Measurements from ENCODE around the gene LTBP1.
"Not testable (repeated sequence)": the region's sequence is repeated elsewhere in the genome, so short reads cannot be mapped to it uniquely, and the experiment has no call there.

The LTBP1 gene

GRCh38 chr2:32973772-32974171, 27.0 kb downstream of the LTBP1 start:
- H3K27ac ChIP-seq (ENCODE audit: low read depth, low read length); H3K9me3 ChIP-seq (ENCODE audit: insufficient read depth, low read depth, low read length); H3K4me1 ChIP-seq (ENCODE audit: control insufficient read depth in 1 of 2, insufficient read depth in 2 of 2, low read length in 2 of 2); H3K4me3 ChIP-seq (ENCODE audit: low read depth, low read length); H2AK5ac ChIP-seq (ENCODE audit: low read length); H3K4ac ChIP-seq (ENCODE audit: low read depth, low read length); H3K14ac ChIP-seq (ENCODE audit: low read length); H3K79me1 ChIP-seq (ENCODE audit: low read length); H3K23ac ChIP-seq (ENCODE audit: low read length); H2AFZ ChIP-seq (ENCODE audit: insufficient read depth, low read length, poor library complexity); DNase-seq; H2BK12ac ChIP-seq (ENCODE audit: low read length); H2BK120ac ChIP-seq (ENCODE audit: insufficient read depth, low read length, poor library complexity); H4K8ac ChIP-seq (ENCODE audit: low read depth, low read length); H3K9ac ChIP-seq (ENCODE audit: low read length); H3K4me2 ChIP-seq (ENCODE audit: low read length); H3K18ac ChIP-seq (ENCODE audit: low read length); H2BK5ac ChIP-seq (ENCODE audit: low read depth, low read length, poor library complexity); H4K91ac ChIP-seq (ENCODE audit: low read depth, low read length); H3K79me2 ChIP-seq (ENCODE audit: control insufficient read depth, insufficient read depth, low read length, poor library complexity); H3K36me3 ChIP-seq (ENCODE audit: control insufficient read depth in 1 of 2, insufficient read depth in 2 of 2, low read length in 2 of 2); H4K12ac ChIP-seq (ENCODE audit: low read depth, low read length); H3K27me3 ChIP-seq (ENCODE audit: insufficient read depth, low read length): not testable (repeated sequence)
- WGBS (ENCODE audit: extremely low coverage, insufficient coverage, insufficient read length), result no CpG with 5 or more reads among the region's 1 CpG

GRCh38 chr2:32976409-32977063, 29.8 kb downstream of the LTBP1 start:
- H3K27ac ChIP-seq (ENCODE audit: low read depth, low read length), result no peak overlapping the region
- H3K18ac ChIP-seq (ENCODE audit: low read length), result no peak overlapping the region
- no peaks in the 10 kb centered on the region for H3K36me3 ChIP-seq (ENCODE audit: control insufficient read depth in 1 of 2, insufficient read depth in 2 of 2, low read length in 2 of 2)
- no peak overlapping the region for H3K4ac ChIP-seq (ENCODE audit: low read depth, low read length)
- no peaks in the 10 kb centered on the region for H3K27me3 ChIP-seq (ENCODE audit: insufficient read depth, low read length)
- H3K4me1 ChIP-seq (ENCODE audit: control insufficient read depth in 1 of 2, insufficient read depth in 2 of 2, low read length in 2 of 2), result peaks cover 0 to 2% of the 10 kb centered on the region in 2 experiments
- no peak overlapping the region for H3K4me2 ChIP-seq (ENCODE audit: low read length)
- no peak overlapping the region for H3K4me3 ChIP-seq (ENCODE audit: low read depth, low read length)
- no peaks in the 10 kb centered on the region for H3K79me2 ChIP-seq (ENCODE audit: control insufficient read depth, insufficient read depth, low read length, poor library complexity)
- no peak overlapping the region for H2AFZ ChIP-seq (ENCODE audit: insufficient read depth, low read length, poor library complexity)
- H3K9me3 ChIP-seq (ENCODE audit: insufficient read depth, low read depth, low read length), result no peaks in the 10 kb centered on the region
- DNase-seq, result no peak
- H2BK120ac ChIP-seq (ENCODE audit: insufficient read depth, low read length, poor library complexity), result no peak overlapping the region
- no peak overlapping the region for H3K14ac ChIP-seq (ENCODE audit: low read length)
- no peak overlapping the region for H4K8ac ChIP-seq (ENCODE audit: low read depth, low read length)
- no peak overlapping the region for H3K9ac ChIP-seq (ENCODE audit: low read length)
- H4K12ac ChIP-seq (ENCODE audit: low read depth, low read length), result no peak overlapping the region
- no peak overlapping the region for H2BK5ac ChIP-seq (ENCODE audit: low read depth, low read length, poor library complexity)
- no peaks in the 10 kb centered on the region for H3K79me1 ChIP-seq (ENCODE audit: low read length)
- H2AK5ac ChIP-seq (ENCODE audit: low read length), result no peak overlapping the region
- no peak overlapping the region for H2BK12ac ChIP-seq (ENCODE audit: low read length)
- H4K91ac ChIP-seq (ENCODE audit: low read depth, low read length), result no peak overlapping the region
- WGBS (ENCODE audit: extremely low coverage, insufficient coverage, insufficient read length), result no CpG with 5 or more reads among the region's 6 CpGs
- H3K23ac ChIP-seq (ENCODE audit: low read length), result no peak overlapping the region

GRCh38 chr2:32977228-32977758, 30.5 kb downstream of the LTBP1 start:
- H3K79me2 ChIP-seq (ENCODE audit: control insufficient read depth, insufficient read depth, low read length, poor library complexity), result no peaks in the 10 kb centered on the region
- no peak for DNase-seq
- H3K4me2 ChIP-seq (ENCODE audit: low read length), result no peak overlapping the region
- H2BK5ac ChIP-seq (ENCODE audit: low read depth, low read length, poor library complexity), result no peak overlapping the region
- no peak overlapping the region for H2BK12ac ChIP-seq (ENCODE audit: low read length)
- no peak overlapping the region for H4K12ac ChIP-seq (ENCODE audit: low read depth, low read length)
- H3K4me3 ChIP-seq (ENCODE audit: low read depth, low read length), result no peak overlapping the region
- no peak overlapping the region for H4K8ac ChIP-seq (ENCODE audit: low read depth, low read length)
- no peaks in the 10 kb centered on the region for H3K9me3 ChIP-seq (ENCODE audit: insufficient read depth, low read depth, low read length)
- no peak overlapping the region for H3K14ac ChIP-seq (ENCODE audit: low read length)
- H3K36me3 ChIP-seq (ENCODE audit: control insufficient read depth in 1 of 2, insufficient read depth in 2 of 2, low read length in 2 of 2), result no peaks in the 10 kb centered on the region
- no peak overlapping the region for H4K91ac ChIP-seq (ENCODE audit: low read depth, low read length)
- peaks cover 0 to 2% of the 10 kb centered on the region in 2 experiments for H3K4me1 ChIP-seq (ENCODE audit: control insufficient read depth in 1 of 2, insufficient read depth in 2 of 2, low read length in 2 of 2)
- no peak overlapping the region for H2AK5ac ChIP-seq (ENCODE audit: low read length)
- no CpG with 5 or more reads among the region's 6 CpGs for WGBS (ENCODE audit: extremely low coverage, insufficient coverage, insufficient read length)
- no peaks in the 10 kb centered on the region for H3K27me3 ChIP-seq (ENCODE audit: insufficient read depth, low read length)
- no peak overlapping the region for H3K9ac ChIP-seq (ENCODE audit: low read length)
- no peak overlapping the region for H2AFZ ChIP-seq (ENCODE audit: insufficient read depth, low read length, poor library complexity)
- H3K79me1 ChIP-seq (ENCODE audit: low read length), result no peaks in the 10 kb centered on the region
- H3K23ac ChIP-seq (ENCODE audit: low read length), result no peak overlapping the region
- no peak overlapping the region for H3K27ac ChIP-seq (ENCODE audit: low read depth, low read length)
- no peak overlapping the region for H2BK120ac ChIP-seq (ENCODE audit: insufficient read depth, low read length, poor library complexity)
- H3K4ac ChIP-seq (ENCODE audit: low read depth, low read length), result no peak overlapping the region
- no peak overlapping the region for H3K18ac ChIP-seq (ENCODE audit: low read length)

GRCh38 chr2:32981612-32982011, 34.9 kb downstream of the LTBP1 start:
- H4K8ac ChIP-seq (ENCODE audit: low read depth, low read length), result no peak overlapping the region
- no peak overlapping the region for H3K14ac ChIP-seq (ENCODE audit: low read length)
- no peaks in the 10 kb centered on the region for H3K79me1 ChIP-seq (ENCODE audit: low read length)
- no peak overlapping the region for H3K4me2 ChIP-seq (ENCODE audit: low read length)
- H2AK5ac ChIP-seq (ENCODE audit: low read length), result no peak overlapping the region
- DNase-seq, result no peak
- H2BK120ac ChIP-seq (ENCODE audit: insufficient read depth, low read length, poor library complexity), result no peak overlapping the region
- no CpG with 5 or more reads among the region's 4 CpGs for WGBS (ENCODE audit: extremely low coverage, insufficient coverage, insufficient read length)
- no peak overlapping the region for H3K9ac ChIP-seq (ENCODE audit: low read length)
- H4K12ac ChIP-seq (ENCODE audit: low read depth, low read length), result no peak overlapping the region
- no peaks in the 10 kb centered on the region for H3K9me3 ChIP-seq (ENCODE audit: insufficient read depth, low read depth, low read length)
- no peak overlapping the region for H3K23ac ChIP-seq (ENCODE audit: low read length)
- H3K79me2 ChIP-seq (ENCODE audit: control insufficient read depth, insufficient read depth, low read length, poor library complexity), result no peaks in the 10 kb centered on the region
- no peak overlapping the region for H3K4me3 ChIP-seq (ENCODE audit: low read depth, low read length)
- H2BK5ac ChIP-seq (ENCODE audit: low read depth, low read length, poor library complexity), result no peak overlapping the region
- H4K91ac ChIP-seq (ENCODE audit: low read depth, low read length), result no peak overlapping the region
- peaks cover 0 to 2% of the 10 kb centered on the region in 2 experiments for H3K4me1 ChIP-seq (ENCODE audit: control insufficient read depth in 1 of 2, insufficient read depth in 2 of 2, low read length in 2 of 2)
- no peak overlapping the region for H3K4ac ChIP-seq (ENCODE audit: low read depth, low read length)
- H2AFZ ChIP-seq (ENCODE audit: insufficient read depth, low read length, poor library complexity), result no peak overlapping the region
- no peak overlapping the region for H2BK12ac ChIP-seq (ENCODE audit: low read length)
- H3K18ac ChIP-seq (ENCODE audit: low read length), result no peak overlapping the region
- H3K27ac ChIP-seq (ENCODE audit: low read depth, low read length), result no peak overlapping the region
- peaks cover 0 to 2% of the 10 kb centered on the region in 2 experiments for H3K36me3 ChIP-seq (ENCODE audit: control insufficient read depth in 1 of 2, insufficient read depth in 2 of 2, low read length in 2 of 2)
- no peaks in the 10 kb centered on the region for H3K27me3 ChIP-seq (ENCODE audit: insufficient read depth, low read length)
